Thoracic aorta endothelial cell (primary cell): ENCODE data around the gene B3GAT2. TPM values are rescaled to one million over a fixed set of nuclear protein-coding genes. Genes with fewer than 3 reads are reported as not detected.

Experiments used
- total RNA-seq: library from RNA; depleted of rRNA; stranded (reverse); fragments of >200 nt; gene quantifications from 2 replicates; pipeline ENCODE4 v1.2.3, GENCODE V29; 2012

Gene B3GAT2
- total RNA-seq, result 0.07 TPM in 1 of 2 replicates, not detected in the other

GRCh38 chr6:70956451-70957283 is at the start of gene B3GAT2:
TSS of gene B3GAT2 (minus strand) at chr6:70957060. CDS start at chr6:70956429, 631 bp downstream.

